Right lobe of liver (tissue), 4 donors: ENCODE measurements around the gene DPP6.

Experiments used
- CTCF ChIP-seq, 4 donors: fragments of 200-600 bp in 3 of 4; fragments of 450-650 bp in 1 of 4; IDR thresholded peaks; one replicate each; pipeline versions ENCODE4 v1.5.1 to v1.8.0; 2016 to 2022; ENCODE audit warnings: antibody characterized with exemption in 4 of 4, mild to moderate bottlenecking in 2 of 4
- POLR2A ChIP-seq: fragments of 450-650 bp; IDR thresholded peaks from one replicate; pipeline ENCODE4 v1.6.1; 2017; ENCODE audit warnings: antibody characterized with exemption, mild to moderate bottlenecking
- donor health status: DM: no; HTN: no; CAD: no.
- donor health status: DM: no; HTN: no; CAD: no.
- donor health status: DM: no; HTN: yes; CAD: no.

GRCh38 chr7:154911862-154912455 is 859.8 kb downstream of the DPP6 start:
- TF ChIP-seq POLR2A: no peak
- TF ChIP-seq CTCF (IDR thresholded peaks at IDR 0.05): no peak
